GM12878 (cell line): ENCODE measurements around the gene ITIH6. TPM values are rescaled to one million over a fixed set of nuclear protein-coding genes. Genes with fewer than 3 reads are reported as not detected.

Source experiments
- ATAC-seq: fragments of 200-7000 bp; cut with Tn5 transposase; 3 replicates; pipeline ENCODE4 v1.9.1; 2020; ENCODE audit warnings: mild to moderate bottlenecking, moderate library complexity
- BruUV-seq: library from RNA; stranded (reverse); fragments of 400-500 nt; replicated peaks from 2 replicates; lab custom pipeline; 2021; lab: Mats Ljungman, UMichigan
- CTCF ChIA-PET: fragments of 300-600 bp; sonication (Branson Sonifier 250); formaldehyde crosslinking; extraction: SDS; loops from one replicate; lab custom pipeline; 2021; ENCODE audit warnings: inconsistent platforms; lab: Yijun Ruan, JAX
- POLR2A ChIA-PET: fragments of 350-600 bp; formaldehyde crosslinking; extraction: SDS; loops from one replicate; lab custom pipeline; 2021; ENCODE audit warnings: inconsistent platforms; lab: Charles Lee
- RAD21 ChIA-PET: fragments of 300-600 bp; sonication (Branson Sonifier 250); formaldehyde crosslinking; loops from one replicate; lab custom pipeline; 2023; ENCODE audit warnings: antibody characterized with exemption; ENCODE audit not compliant: unreplicated experiment; lab: Charles Lee
- SMC1A ChIA-PET: fragments of 300-600 bp; sonication (Branson Sonifier 250); formaldehyde crosslinking; loops from one replicate; lab custom pipeline; 2023; ENCODE audit not compliant: unreplicated experiment, uncharacterized antibody; lab: Charles Lee
- DNase-seq: peaks from one replicate; pipeline ENCODE4 v3.0.0-alpha.2; 2011; ENCODE audit warnings: low read depth, low spot score
- FAIRE-seq: peaks from 3 replicates; lab custom pipeline; 2011; peaks lifted over from hg19 to GRCh38; lab: Jason Lieb, UNC
- H2AFZ ChIP-seq: 2 replicates; pipeline ENCODE4 v1.6.0; 2011; ENCODE audit warnings: low read depth, low read length, control low read depth; ENCODE audit not compliant: control insufficient read depth
- H3K27ac ChIP-seq: 2 replicates; pipeline ENCODE4 v1.5.1; 2011; ENCODE audit warnings: control low read depth; ENCODE audit not compliant: control insufficient read depth, insufficient read depth
- H3K27me3 ChIP-seq, 2 experiments: replicated peaks in 1 of 2; 2 replicates each; pipeline versions ENCODE4 v1.6.0 to v1.6.1; 2011; ENCODE audit warnings: low read length in 1 of 2; ENCODE audit not compliant: control insufficient read depth in 2 of 2, insufficient read depth in 2 of 2
- H3K36me3 ChIP-seq, 2 experiments: 2 replicates each; pipeline ENCODE4 v1.5.1; 2011; ENCODE audit warnings: low read length in 1 of 2; ENCODE audit not compliant: control insufficient read depth in 2 of 2, insufficient read depth in 2 of 2
- H3K4me1 ChIP-seq: 2 replicates; pipeline ENCODE4 v1.6.1; 2011; ENCODE audit warnings: mild to moderate bottlenecking, low read length, moderate library complexity, mixed read lengths; ENCODE audit not compliant: control insufficient read depth, insufficient read depth
- H3K4me2 ChIP-seq: 2 replicates; pipeline ENCODE4 v1.6.0; 2011; ENCODE audit warnings: control low read depth; ENCODE audit not compliant: control insufficient read depth, insufficient read depth
- H3K4me3 ChIP-seq: fragments of 200-600 bp; sonication (generic); 2 replicates; pipeline ENCODE4 v1.5.1; 2016
- H3K79me2 ChIP-seq: 2 replicates; pipeline ENCODE4 v1.6.0; 2011; ENCODE audit warnings: low read length; ENCODE audit not compliant: control insufficient read depth, insufficient read depth
- H3K9ac ChIP-seq: 2 replicates; pipeline ENCODE4 v1.8.0; 2011; ENCODE audit warnings: low read length, control low read depth, mixed read lengths; ENCODE audit not compliant: control insufficient read depth, insufficient read depth
- H3K9me3 ChIP-seq: replicated peaks from 3 replicates; pipeline ENCODE4 v1.5.1; 2011; ENCODE audit warnings: mild to moderate bottlenecking, low read length; ENCODE audit not compliant: control insufficient read depth, insufficient read depth
- H4K20me1 ChIP-seq: 2 replicates; pipeline ENCODE4 v1.6.0; 2011; ENCODE audit not compliant: control insufficient read depth, insufficient read depth
- CEBPB ChIP-seq, 2 experiments: fragments of 150-350 bp in 1 of 2; IDR thresholded peaks; 2 replicates each; pipeline ENCODE4 v1.6.1; 2012 to 2014; ENCODE audit warnings: low read depth in 2 of 2, low read length in 2 of 2, borderline replicate concordance in 1 of 2, inconsistent platforms in 1 of 2
- E2F8 ChIP-seq: fragments of 450-650 bp; IDR thresholded peaks from 2 replicates; pipeline ENCODE4 v1.6.1; 2018; ENCODE audit warnings: mild to moderate bottlenecking, low read depth, moderate library complexity; ENCODE audit not compliant: partially characterized antibody
- FOS ChIP-seq: IDR thresholded peaks from 3 replicates; pipeline ENCODE4 v1.6.1; 2011; ENCODE audit warnings: borderline replicate concordance; ENCODE audit not compliant: insufficient read length; ENCODE audit errors: extremely low read depth
- GABPA ChIP-seq: IDR thresholded peaks from 2 replicates; pipeline ENCODE4 v1.6.1; 2014; ENCODE audit warnings: antibody characterized with exemption, low read depth, mild to moderate bottlenecking, inconsistent platforms
- IKZF2 ChIP-seq, 2 experiments: fragments of 450-650 bp; IDR thresholded peaks; 2 replicates each; pipeline ENCODE4 v1.6.1; 2017; ENCODE audit warnings: mild to moderate bottlenecking in 2 of 2, moderate library complexity in 2 of 2
- KDM1A ChIP-seq: fragments of 200-600 bp; sonication (generic); IDR thresholded peaks from 2 replicates; pipeline ENCODE4 v1.6.1; 2016; ENCODE audit warnings: borderline replicate concordance
- LARP7 ChIP-seq: fragments of 450-650 bp; IDR thresholded peaks from 2 replicates; pipeline ENCODE4 v1.6.1; 2017; ENCODE audit warnings: mild to moderate bottlenecking
- MXI1 ChIP-seq: fragments of 150-350 bp; IDR thresholded peaks from 2 replicates; pipeline ENCODE4 v1.6.1; 2011; ENCODE audit warnings: low read depth, mild to moderate bottlenecking, inconsistent platforms, low read length, improper control_type of control experiment
- NKRF ChIP-seq: fragments of 450-650 bp; conservative IDR thresholded peaks from 2 replicates; pipeline ENCODE4 v1.6.1; 2017; ENCODE audit warnings: mild to moderate bottlenecking, moderate library complexity
- NRF1 ChIP-seq: conservative IDR thresholded peaks from 2 replicates; pipeline ENCODE4 v1.6.1; 2011; ENCODE audit warnings: mild to moderate bottlenecking, low read depth, low read length, improper control_type of control experiment
- POLR2A ChIP-seq: IDR thresholded peaks from 2 replicates; pipeline ENCODE4 v1.6.1; 2011; ENCODE audit warnings: low read depth, mild to moderate bottlenecking, low read length
- RCOR1 ChIP-seq: conservative IDR thresholded peaks from 2 replicates; pipeline ENCODE4 v1.6.1; 2012; ENCODE audit warnings: low read depth, low read length, improper control_type of control experiment
- SMAD5 ChIP-seq: IDR thresholded peaks from 2 replicates; pipeline ENCODE4 v1.6.1; 2016; ENCODE audit warnings: antibody characterized with exemption, low read depth
- SP1 ChIP-seq: IDR thresholded peaks from one replicate; pipeline ENCODE4 v1.6.1; 2011; ENCODE audit warnings: low read depth, low read length
- TCF3 ChIP-seq: IDR thresholded peaks from 2 replicates; pipeline ENCODE4 v1.6.1; 2012; ENCODE audit warnings: low read depth, mild to moderate bottlenecking, low read length, borderline replicate concordance; ENCODE audit not compliant: insufficient read depth
- WGBS: methylation state at CpG from one replicate; pipeline ENCODE4 v1.1.6; 2016; ENCODE audit warnings: low lambda C conversion rate; ENCODE audit not compliant: insufficient replicate concordance, insufficient coverage; ENCODE audit errors: missing lambda C conversion rate; 5-methylcytosine and 5-hydroxymethylcytosine counted together
- in situ Hi-C: fragments of 300-500 bp; cut with MboI; formaldehyde crosslinking; loops from 9 replicates; pipeline ENCODE4 v1.14.3; 2018; ENCODE audit warnings: mixed read lengths
- intact Hi-C: fragments of 100-400 bp; cut with micrococcal nuclease; formaldehyde crosslinking; loops from one replicate; pipeline ENCODE4 v1.14.2; 2022; ENCODE audit not compliant: unreplicated experiment
- polyA plus RNA-seq, 11 experiments: library from polyadenylated mRNA; depleted of rRNA in 4 of 11; unstranded in 6 of 11; stranded (reverse) in 5 of 11; fragments of >200 nt; fragmentation: Nextera tagmentation in 4 of 11; fragmentation: Illumina TruSeq in 1 of 11; extraction: Ambion mirVana in 4 of 11; extraction: Trizol in 1 of 11; gene quantifications; 1 replicate in 1 of 11; 2 replicates in 10 of 11; pipeline versions ENCODE4 v1.2.1 to v1.2.3, GENCODE V29; 2011 to 2016; ENCODE audit warnings: inconsistent platforms in 2 of 11, missing spikeins in 2 of 11, low read depth in 1 of 11
- total RNA-seq, 4 experiments: library from RNA; depleted of rRNA in 3 of 4; stranded (reverse); fragments of >200 nt in 3 of 4; fragmentation: Illumina TruSeq in 1 of 4; extraction: Trizol in 1 of 4; gene quantifications; 2 replicates each; pipeline versions ENCODE4 v1.2.1 to v1.2.3, GENCODE V29; 2013 to 2021
- TF ChIP-seq, protein P1 (sequence below): IDR thresholded peaks from 2 replicates; pipeline ENCODE4 v1.6.1; 2011; ENCODE audit warnings: borderline replicate concordance, low read depth, mild to moderate bottlenecking, moderate library complexity, mixed read lengths, low read length; ENCODE audit not compliant: insufficient read depth; ENCODE audit errors: extremely low read length

The ITIH6 gene
- total and polyA plus RNA-seq, 10 of the 15 experiments (the other 5 are each of a cell fraction or from before 2014, with no cell fraction given), result not detected

DNA sequence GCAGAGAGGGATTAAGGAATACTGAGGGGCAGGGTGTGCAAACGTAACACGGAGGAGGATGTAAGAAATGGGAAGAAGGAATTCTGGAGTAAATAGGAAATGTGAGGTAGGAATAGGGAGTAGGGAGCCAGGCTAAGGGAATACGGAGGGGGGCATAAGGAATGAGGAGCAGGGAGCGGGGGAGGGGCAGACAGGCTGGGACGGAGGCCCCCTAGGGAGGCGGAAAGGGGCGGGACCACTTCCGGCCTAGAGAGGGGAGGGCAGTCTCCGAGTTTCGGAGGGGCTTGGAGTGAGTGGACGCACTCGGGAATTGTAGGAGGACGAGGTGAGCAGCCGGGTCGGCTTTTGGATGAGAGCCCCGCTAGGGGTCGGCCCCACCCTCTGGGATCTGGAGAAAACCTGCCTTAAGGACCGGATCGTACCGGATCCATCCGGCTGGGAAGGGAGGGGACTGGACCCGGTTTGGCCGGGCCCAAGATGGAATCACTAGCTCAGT, 10.1 kb upstream of the ITIH6 start:
- FAIRE-seq, result no peak
- H2AFZ ChIP-seq, result peak overlapping the region; percentile 57
- H3K9me3 ChIP-seq, result no peaks in the 10 kb centered on the region; the same call in 2 of the 3 replicates
- ChIA-PET RAD21 (interaction anchor here (2.3 kb wide), 1 partner anchor 169 kb away, joined by 14 read pairs; no protein-coding TSS in a partner anchor), POLR2A (no interaction called here), SMC1A (interaction anchor here (0.8 kb wide), 1 partner anchor 230 kb away, joined by 3 read pairs; no protein-coding TSS in a partner anchor), CTCF (interaction anchor here (0.7 kb wide), 1 partner anchor 167 kb away, joined by 3 read pairs; no protein-coding TSS in a partner anchor)
- H4K20me1 ChIP-seq, result no peaks in the 10 kb centered on the region
- H3K36me3 ChIP-seq, result no peaks in the 10 kb centered on the region
- H3K27me3 ChIP-seq, result no peaks in the 10 kb centered on the region
- no TSS peak for BruUV-seq
- in situ Hi-C loops (no loop called here), intact Hi-C loops (loop anchor here (5.0 kb wide), 1 partner anchor 194 kb away; the partner anchor contains the start of gene APEX2)
- WGBS, result 29% methylated on average over 19 of the region's 23 CpGs
- H3K79me2 ChIP-seq, result no peaks in the 10 kb centered on the region; the same call in 1 of the 2 replicates
- ATAC-seq, result peak; percentile 65
- no peaks in the 10 kb centered on the region for H3K4me1 ChIP-seq
- H3K27ac ChIP-seq, result peak overlapping the region; percentile 50
- H3K4me3 ChIP-seq, result peak overlapping the region; percentile 71
- peak overlapping the region; percentile 71 for H3K9ac ChIP-seq
- DNase-seq, result no peak
- peak overlapping the region; percentile 68 for H3K4me2 ChIP-seq
- TF ChIP-seq NRF1, result no peak
- no peak for TF ChIP-seq KDM1A
- no peak for TF ChIP-seq SP1
- no peak for TF ChIP-seq RCOR1
- TF ChIP-seq TCF3, result no peak
- peak; percentile 48; the same call in 1 of the 2 replicates for TF ChIP-seq GABPA
- no peak for TF ChIP-seq NKRF
- TF ChIP-seq, protein P1, sequence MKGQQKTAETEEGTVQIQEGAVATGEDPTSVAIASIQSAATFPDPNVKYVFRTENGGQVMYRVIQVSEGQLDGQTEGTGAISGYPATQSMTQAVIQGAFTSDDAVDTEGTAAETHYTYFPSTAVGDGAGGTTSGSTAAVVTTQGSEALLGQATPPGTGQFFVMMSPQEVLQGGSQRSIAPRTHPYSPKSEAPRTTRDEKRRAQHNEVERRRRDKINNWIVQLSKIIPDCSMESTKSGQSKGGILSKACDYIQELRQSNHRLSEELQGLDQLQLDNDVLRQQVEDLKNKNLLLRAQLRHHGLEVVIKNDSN, result no peak
- TF ChIP-seq SMAD5, result no peak
- TF ChIP-seq POLR2A, result no peak
- no peak for TF ChIP-seq FOS
- peak; percentile 66 to 80 for TF ChIP-seq IKZF2 (IDR thresholded peaks at IDR 0.05)
- no peak for TF ChIP-seq LARP7
- TF ChIP-seq CEBPB (IDR thresholded peaks at IDR 0.05; ENCODE audit: borderline replicate concordance in 1 of 2, low read depth in 2 of 2, low read length in 2 of 2), result no peak
- TF ChIP-seq MXI1, result no peak
- no peak for TF ChIP-seq E2F8
